K562 (cell line): ENCODE data around the gene CALD1. TPM values are rescaled to one million over a fixed set of nuclear protein-coding genes. Genes with fewer than 3 reads are reported as not detected.

Experiments
- AFF4 ChIP-seq: sonication (generic); formaldehyde crosslinking; IDR thresholded peaks from 2 replicates; pipeline ENCODE4 v1.8.0; 2023; ENCODE audit warnings: mild to moderate bottlenecking, missing genetic modification reagents
- CEBPB ChIP-seq: fragments of 450-650 bp; IDR thresholded peaks from 2 replicates; pipeline ENCODE4 v1.6.1; 2016; ENCODE audit warnings: missing genetic modification characterization, missing compliant biosample characterization
- DNMT1 ChIP-seq: fragments of 450-650 bp; IDR thresholded peaks from 2 replicates; pipeline ENCODE4 v1.6.1; 2016; ENCODE audit warnings: antibody characterized with exemption, mild to moderate bottlenecking
- ILF3 ChIP-seq: fragments of 450-650 bp; IDR thresholded peaks from 2 replicates; pipeline ENCODE4 v1.6.1; 2018; ENCODE audit warnings: antibody characterized with exemption, mild to moderate bottlenecking, moderate library complexity, borderline replicate concordance
- ILK ChIP-seq: fragments of 450-650 bp; IDR thresholded peaks from 2 replicates; pipeline ENCODE4 v1.6.1; 2016; ENCODE audit warnings: missing genetic modification characterization, low read depth, mild to moderate bottlenecking, missing compliant biosample characterization, moderate library complexity, borderline replicate concordance
- NFATC3 ChIP-seq: fragments of 450-650 bp; IDR thresholded peaks from 2 replicates; pipeline ENCODE4 v1.6.1; 2017; ENCODE audit warnings: mild to moderate bottlenecking
- PPARD ChIP-seq: fragments of 250-450 bp; sonication (Bioruptor Pico); IDR thresholded peaks from 2 replicates; pipeline ENCODE4 v1.8.0; 2022; ENCODE audit warnings: inconsistent platforms, mild to moderate bottlenecking, moderate library complexity
- RAD21 ChIP-seq, 2 experiments: fragments of 250-450 bp in 1 of 2; fragments of 450-650 bp in 1 of 2; sonication (Bioruptor Pico) in 1 of 2; formaldehyde crosslinking in 1 of 2; IDR thresholded peaks in 1 of 2; conservative IDR thresholded peaks in 1 of 2; 2 replicates each; pipeline versions ENCODE4 v1.4.0 to v1.8.0; 2020 to 2022; ENCODE audit warnings: mild to moderate bottlenecking in 2 of 2, moderate library complexity in 1 of 2
- RBBP5 ChIP-seq: fragments of 200-600 bp; sonication (generic); IDR thresholded peaks from 2 replicates; pipeline ENCODE4 v1.6.1; 2012; ENCODE audit warnings: borderline replicate concordance, mild to moderate bottlenecking, low read length, control low read depth, inconsistent platforms; ENCODE audit not compliant: insufficient read depth, poor library complexity, severe bottlenecking
- RFX1 ChIP-seq: fragments of 450-650 bp; IDR thresholded peaks from 2 replicates; pipeline ENCODE4 v1.6.1; 2016; ENCODE audit warnings: mild to moderate bottlenecking, moderate library complexity
- TEAD4 ChIP-seq, 2 experiments: sonication (generic) in 1 of 2; formaldehyde crosslinking in 1 of 2; IDR thresholded peaks; 2 replicates each; pipeline versions ENCODE4 v1.6.1 to v1.8.0; 2012 to 2022; ENCODE audit warnings: borderline replicate concordance in 1 of 2, inconsistent platforms in 1 of 2, low read length in 1 of 2, mild to moderate bottlenecking in 1 of 2, missing genetic modification reagents in 1 of 2
- ZNF121 ChIP-seq: sonication (generic); formaldehyde crosslinking; conservative IDR thresholded peaks from 2 replicates; pipeline ENCODE4 v1.8.0; 2022; ENCODE audit warnings: missing genetic modification reagents
- ZNF57 ChIP-seq: fragments of 450-650 bp; formaldehyde crosslinking; IDR thresholded peaks from 2 replicates; pipeline ENCODE4 v1.4.0; 2020; ENCODE audit warnings: mild to moderate bottlenecking, moderate library complexity
- ZZZ3 ChIP-seq: fragments of 450-650 bp; IDR thresholded peaks from 2 replicates; pipeline ENCODE4 v1.6.1; 2016; ENCODE audit warnings: antibody characterized with exemption, mild to moderate bottlenecking, moderate library complexity
- polyA plus RNA-seq, 8 experiments: library from polyadenylated mRNA; depleted of rRNA in 4 of 8; stranded (reverse) in 5 of 8; unstranded in 3 of 8; fragments of >200 nt; fragmentation: Nextera tagmentation in 2 of 8; fragmentation: Illumina TruSeq in 1 of 8; extraction: Ambion mirVana in 2 of 8; extraction: Trizol in 1 of 8; gene quantifications; 2 replicates each; pipeline versions ENCODE4 v1.2.1 to v1.2.3, GENCODE V29; 2011 to 2014; ENCODE audit warnings: inconsistent platforms in 1 of 8, missing spikeins in 1 of 8
- total RNA-seq, 7 experiments: library from RNA; depleted of rRNA in 6 of 7; stranded (reverse); fragments of >200 nt in 6 of 7; fragmentation: Illumina TruSeq in 2 of 7; extraction: Trizol in 2 of 7; gene quantifications; 2 replicates each; pipeline versions ENCODE4 v1.2.1 to v1.2.3, GENCODE V29; 2011 to 2021; ENCODE audit warnings: low replicate concordance in 1 of 7
- TF ChIP-seq, protein P1 (sequence below): fragments of 250-450 bp; sonication (Bioruptor Pico); IDR thresholded peaks from 2 replicates; pipeline ENCODE4 v1.5.1; 2021; ENCODE audit warnings: mild to moderate bottlenecking
- TF ChIP-seq, protein P2 (sequence below): fragments of 450-650 bp; formaldehyde crosslinking; IDR thresholded peaks from 2 replicates; pipeline ENCODE4 v1.4.0; 2020; ENCODE audit warnings: mild to moderate bottlenecking, mixed read lengths
- TF ChIP-seq, protein P3 (sequence below): fragments of 450-650 bp; formaldehyde crosslinking; IDR thresholded peaks from 2 replicates; pipeline ENCODE4 v1.4.0; 2022; ENCODE audit warnings: missing genetic modification characterization

CALD1 gene
- total and polyA plus RNA-seq, 9 of the 15 experiments (the other 6 are each of a cell fraction or from before 2014, with no cell fraction given): 0.40 TPM; not detected in 8

GRCh38 chr7:134783294-134784069 is 4.0 kb downstream of the CALD1 start (continued):
- TF ChIP-seq CEBPB (tag) (peak; percentile 84), NFATC3 (no peak), RBBP5 (no peak), TEAD4 (IDR thresholded peaks at IDR 0.05; ENCODE audit: low read length) (no peak), TEAD4 (CRISPR knock-in tag; IDR thresholded peaks at IDR 0.05; ENCODE audit: borderline replicate concordance) (no peak), RAD21 (CRISPR knock-in tag; conservative IDR thresholded peaks at IDR 0.05 in 1 of 2, IDR thresholded peaks at IDR 0.05 in 1 of 2) (no peak), PPARD (CRISPR knock-in tag) (no peak), DNMT1 (no peak), ZNF57 (CRISPR knock-in tag) (no peak), ILK (tag) (no peak), ZZZ3 (no peak), RFX1 (peak; percentile 79), AFF4 (CRISPR knock-in tag) (no peak), ZNF121 (no peak), ILF3 (no peak)
- TF ChIP-seq, protein P1, sequence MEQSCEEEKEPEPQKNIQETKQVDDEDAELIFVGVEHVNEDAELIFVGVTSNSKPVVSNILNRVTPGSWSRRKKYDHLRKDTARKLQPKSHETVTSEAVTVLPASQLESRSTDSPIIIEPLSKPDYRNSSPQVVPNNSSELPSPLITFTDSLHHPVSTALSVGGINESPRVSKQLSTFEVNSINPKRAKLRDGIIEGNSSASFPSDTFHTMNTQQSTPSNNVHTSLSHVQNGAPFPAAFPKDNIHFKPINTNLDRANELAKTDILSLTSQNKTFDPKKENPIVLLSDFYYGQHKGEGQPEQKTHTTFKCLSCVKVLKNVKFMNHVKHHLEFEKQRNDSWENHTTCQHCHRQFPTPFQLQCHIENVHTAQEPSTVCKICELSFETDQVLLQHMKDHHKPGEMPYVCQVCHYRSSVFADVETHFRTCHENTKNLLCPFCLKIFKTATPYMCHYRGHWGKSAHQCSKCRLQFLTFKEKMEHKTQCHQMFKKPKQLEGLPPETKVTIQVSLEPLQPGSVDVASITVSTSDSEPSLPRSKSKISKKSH (CRISPR knock-in tag): no peak
- TF ChIP-seq, protein P2, sequence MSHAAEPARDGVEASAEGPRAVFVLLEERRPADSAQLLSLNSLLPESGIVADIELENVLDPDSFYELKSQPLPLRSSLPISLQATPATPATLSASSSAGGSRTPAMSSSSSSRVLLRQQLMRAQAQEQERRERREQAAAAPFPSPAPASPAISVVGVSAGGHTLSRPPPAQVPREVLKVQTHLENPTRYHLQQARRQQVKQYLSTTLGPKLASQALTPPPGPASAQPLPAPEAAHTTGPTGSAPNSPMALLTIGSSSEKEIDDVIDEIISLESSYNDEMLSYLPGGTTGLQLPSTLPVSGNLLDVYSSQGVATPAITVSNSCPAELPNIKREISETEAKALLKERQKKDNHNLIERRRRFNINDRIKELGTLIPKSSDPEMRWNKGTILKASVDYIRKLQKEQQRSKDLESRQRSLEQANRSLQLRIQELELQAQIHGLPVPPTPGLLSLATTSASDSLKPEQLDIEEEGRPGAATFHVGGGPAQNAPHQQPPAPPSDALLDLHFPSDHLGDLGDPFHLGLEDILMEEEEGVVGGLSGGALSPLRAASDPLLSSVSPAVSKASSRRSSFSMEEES (CRISPR knock-in tag): no peak
- TF ChIP-seq, protein P3, sequence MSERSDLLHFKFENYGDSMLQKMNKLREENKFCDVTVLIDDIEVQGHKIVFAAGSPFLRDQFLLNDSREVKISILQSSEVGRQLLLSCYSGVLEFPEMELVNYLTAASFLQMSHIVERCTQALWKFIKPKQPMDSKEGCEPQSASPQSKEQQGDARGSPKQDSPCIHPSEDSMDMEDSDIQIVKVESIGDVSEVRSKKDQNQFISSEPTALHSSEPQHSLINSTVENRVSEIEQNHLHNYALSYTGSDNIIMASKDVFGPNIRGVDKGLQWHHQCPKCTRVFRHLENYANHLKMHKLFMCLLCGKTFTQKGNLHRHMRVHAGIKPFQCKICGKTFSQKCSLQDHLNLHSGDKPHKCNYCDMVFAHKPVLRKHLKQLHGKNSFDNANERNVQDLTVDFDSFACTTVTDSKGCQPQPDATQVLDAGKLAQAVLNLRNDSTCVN (CRISPR knock-in tag): no peak
